Measurements from ENCODE around the gene AKT2.

The AKT2 gene

GRCh38 chr19:40228346-40228745 lies 56.8 kb downstream of the AKT2 start:
- TF ChIP-seq CTCF (IDR thresholded peaks at IDR 0.05; ENCODE audit: insufficient read depth, low read length, poor library complexity, severe bottlenecking), result no peak
- no peak for DNase-seq (ENCODE audit: extremely low read depth, insufficient read length)
- no peaks in the 10 kb centered on the region; the same call in 1 of the 2 replicates for H3K27me3 ChIP-seq (replicated peaks; ENCODE audit: control insufficient read depth, insufficient read depth, low read length)
- H3K36me3 ChIP-seq (ENCODE audit: control insufficient read depth, insufficient read depth, low read length), result no peaks in the 10 kb centered on the region; the same call in none of the 2 replicates
- H3K4me3 ChIP-seq (replicated peaks; ENCODE audit: low read depth, low read length), result no peak overlapping the region

GRCh38 chr19:40225440-40226305 lies 59.5 kb downstream of the AKT2 start:
- peak; percentile 52 for TF ChIP-seq CTCF (IDR thresholded peaks at IDR 0.05; ENCODE audit: insufficient read depth, low read length, poor library complexity, severe bottlenecking)
- H3K4me3 ChIP-seq (replicated peaks; ENCODE audit: low read depth, low read length), result peak overlapping the region; percentile 12; the same call in 1 of the 2 replicates
- no peaks in the 10 kb centered on the region for H3K36me3 ChIP-seq (ENCODE audit: control insufficient read depth, insufficient read depth, low read length)
- no peaks in the 10 kb centered on the region; the same call in 1 of the 2 replicates for H3K27me3 ChIP-seq (replicated peaks; ENCODE audit: control insufficient read depth, insufficient read depth, low read length)
- no peak for DNase-seq (ENCODE audit: extremely low read depth, insufficient read length)

- no peak for TF ChIP-seq CTCF (IDR thresholded peaks at IDR 0.05; ENCODE audit: insufficient read depth, low read length, poor library complexity, severe bottlenecking)
- DNase-seq (ENCODE audit: extremely low read depth, insufficient read length), result no peak
- Histone ChIP-seq H3K4me3 (replicated peaks; ENCODE audit: low read depth, low read length) (no peak overlapping the region), H3K36me3 (ENCODE audit: control insufficient read depth, insufficient read depth, low read length) (no peaks in the 10 kb centered on the region), H3K27me3 (replicated peaks; ENCODE audit: control insufficient read depth, insufficient read depth, low read length) (no peaks in the 10 kb centered on the region; the same call in 1 of the 2 replicates)
Observed at GRCh38 chr19:40224342-40225150, 60.6 kb downstream of the AKT2 start.

- no peaks in the 10 kb centered on the region; the same call in none of the 2 replicates for H3K27me3 ChIP-seq (replicated peaks; ENCODE audit: control insufficient read depth, insufficient read depth, low read length)
- DNase-seq (ENCODE audit: extremely low read depth, insufficient read length), result no peak
- no peak overlapping the region for H3K4me3 ChIP-seq (replicated peaks; ENCODE audit: low read depth, low read length)
- H3K36me3 ChIP-seq (ENCODE audit: control insufficient read depth, insufficient read depth, low read length), result no peaks in the 10 kb centered on the region
- no peak for TF ChIP-seq CTCF (IDR thresholded peaks at IDR 0.05; ENCODE audit: insufficient read depth, low read length, poor library complexity, severe bottlenecking)
Observed at GRCh38 chr19:40223135-40223822, 61.9 kb downstream of the AKT2 start.

GRCh38 chr19:40221858-40222619 lies 63.1 kb downstream of the AKT2 start:
- H3K36me3 ChIP-seq (ENCODE audit: control insufficient read depth, insufficient read depth, low read length), result no peaks in the 10 kb centered on the region
- DNase-seq (ENCODE audit: extremely low read depth, insufficient read length), result no peak

More at GRCh38 chr19:40221858-40222619, 63.1 kb downstream of the AKT2 start:
- Histone ChIP-seq H3K27me3 (replicated peaks; ENCODE audit: control insufficient read depth, insufficient read depth, low read length) (no peaks in the 10 kb centered on the region; the same call in none of the 2 replicates), H3K4me3 (replicated peaks; ENCODE audit: low read depth, low read length) (no peak overlapping the region)
- TF ChIP-seq CTCF (IDR thresholded peaks at IDR 0.05; ENCODE audit: insufficient read depth, low read length, poor library complexity, severe bottlenecking), result peak; percentile 65

Data from GM06990 (cell line).